Left ventricle myocardium inferior (tissue), 1 donor: ENCODE measurements around the gene CACHD1. TPM values are rescaled to one million over a fixed set of nuclear protein-coding genes. Genes with fewer than 3 reads are reported as not detected.
"Not testable (repeated sequence)": the region's sequence is repeated elsewhere in the genome, so short reads cannot be mapped to it uniquely, and the experiment has no call there.

ENCODE experiments used
- DNase-seq: peaks from one replicate; pipeline ENCODE4 v3.0.0-alpha.2; 2020
- H3K27ac ChIP-seq: fragments of 200-600 bp; replicated peaks from 2 replicates; pipeline ENCODE4 v1.8.0; 2021
- H3K27me3 ChIP-seq: fragments of 200-600 bp; 2 replicates; pipeline ENCODE4 v1.8.0; 2021; ENCODE audit warnings: low read depth
- H3K36me3 ChIP-seq: fragments of 200-600 bp; 2 replicates; pipeline ENCODE4 v1.8.0; 2021
- H3K4me1 ChIP-seq: fragments of 200-600 bp; 2 replicates; pipeline ENCODE4 v1.8.0; 2021
- H3K4me3 ChIP-seq: fragments of 200-600 bp; 2 replicates; pipeline ENCODE4 v1.8.0; 2021; ENCODE audit warnings: mild to moderate bottlenecking, moderate library complexity
- H3K9me3 ChIP-seq: fragments of 200-600 bp; replicated peaks from 2 replicates; pipeline ENCODE4 v1.8.0; 2021
- CTCF ChIP-seq: fragments of 200-600 bp; IDR thresholded peaks from 2 replicates; pipeline ENCODE4 v1.8.0; 2021; ENCODE audit warnings: antibody characterized with exemption, mild to moderate bottlenecking, borderline replicate concordance
- intact Hi-C: fragments of 100-400 bp; cut with micrococcal nuclease; formaldehyde crosslinking; loops from one replicate; pipeline ENCODE4 v1.11.0; 2022
- total RNA-seq: library from RNA; stranded (reverse); fragmentation: NEBNext Ultra II Directional; extraction: Animal tissue kit (Norgen Biotek cat#: 25700); gene quantifications from one replicate; pipeline ENCODE4 v1.2.1, GENCODE V29; 2021
- donor health status: DM: no; HTN: yes; CAD: no; lungs with severe emphysema.

The CACHD1 gene
- total RNA-seq, 1 donor from 2014 or later, result 2.7 TPM

GRCh38 chr1:64598100-64598571 is 128.2 kb downstream of the CACHD1 start:
- no peak for TF ChIP-seq CTCF
- Histone ChIP-seq H3K27ac (no peak overlapping the region), H3K36me3 (no peaks in the 10 kb centered on the region), H3K27me3 (no peaks in the 10 kb centered on the region), H3K9me3 (no peaks in the 10 kb centered on the region), H3K4me3 (peak overlapping the region; percentile 10), H3K4me1 (peaks cover 16% of the 10 kb centered on the region)
- intact Hi-C loops, result no loop called here
- DNase-seq, result no peak

- no peak overlapping the region for H3K27ac ChIP-seq
- intact Hi-C loops, result no loop called here
- no peak for TF ChIP-seq CTCF
These were observed 129.3 kb downstream of the CACHD1 start for GRCh38 chr1:64599242-64599641.

GRCh38 chr1:64601207-64601606 is 131.3 kb downstream of the CACHD1 start:
- Histone ChIP-seq H3K4me3 (no peak overlapping the region), H3K27ac (no peak overlapping the region), H3K9me3 (no peaks in the 10 kb centered on the region), H3K36me3 (no peaks in the 10 kb centered on the region), H3K4me1 (peaks cover 16% of the 10 kb centered on the region), H3K27me3 (no peaks in the 10 kb centered on the region)
- intact Hi-C loops, result no loop called here
- no peak for DNase-seq
- no peak for TF ChIP-seq CTCF

More at GRCh38 chr1:64599242-64599641, 129.3 kb downstream of the CACHD1 start:
- no peak for DNase-seq
- Histone ChIP-seq H3K36me3 (no peaks in the 10 kb centered on the region), H3K4me1 (peaks cover 16% of the 10 kb centered on the region), H3K27me3 (no peaks in the 10 kb centered on the region), H3K9me3 (no peaks in the 10 kb centered on the region), H3K4me3 (no peak overlapping the region)

- DNase-seq, result no peak
- Histone ChIP-seq H3K9me3 (peaks cover 12% of the 10 kb centered on the region), H3K4me3 (no peak overlapping the region), H3K4me1 (no peaks in the 10 kb centered on the region), H3K36me3 (peaks cover 9% of the 10 kb centered on the region), H3K27me3 (no peaks in the 10 kb centered on the region), H3K27ac (no peak overlapping the region)
- TF ChIP-seq CTCF, result no peak
- intact Hi-C loops, result no loop called here
These were observed 138.2 kb downstream of the CACHD1 start for GRCh38 chr1:64608005-64608650.

- peaks cover 12% of the 10 kb centered on the region for H3K9me3 ChIP-seq
- no peak overlapping the region for H3K4me3 ChIP-seq
- no peak overlapping the region for H3K27ac ChIP-seq
- no peak for DNase-seq
- H3K36me3 ChIP-seq, result peaks cover 9% of the 10 kb centered on the region
- intact Hi-C loops, result no loop called here
- no peak for TF ChIP-seq CTCF
- H3K4me1 ChIP-seq, result peaks cover 4% of the 10 kb centered on the region
- no peaks in the 10 kb centered on the region for H3K27me3 ChIP-seq
These were observed 138.7 kb downstream of the CACHD1 start for GRCh38 chr1:64608651-64609048.

GRCh38 chr1:64610950-64611349 is 141.0 kb downstream of the CACHD1 start:
- intact Hi-C loops, DNase-seq, H3K27me3 ChIP-seq, H3K27ac ChIP-seq, H3K4me3 ChIP-seq, H3K36me3 ChIP-seq: not testable (repeated sequence)
- Histone ChIP-seq H3K9me3 (peaks cover 12% of the 10 kb centered on the region), H3K4me1 (peaks cover 23% of the 10 kb centered on the region)
